GM12878 (cell line): ENCODE measurements around the gene ACSS1. TPM values are rescaled to one million over a fixed set of nuclear protein-coding genes. Genes with fewer than 3 reads are reported as not detected.

Source experiments
- ATAC-seq: fragments of 200-7000 bp; cut with Tn5 transposase; 3 replicates; pipeline ENCODE4 v1.9.1; 2020; ENCODE audit warnings: mild to moderate bottlenecking, moderate library complexity
- BruUV-seq: library from RNA; stranded (reverse); fragments of 400-500 nt; replicated peaks from 2 replicates; lab custom pipeline; 2021; lab: Mats Ljungman, UMichigan
- CTCF ChIA-PET: fragments of 300-600 bp; sonication (Branson Sonifier 250); formaldehyde crosslinking; extraction: SDS; loops from one replicate; lab custom pipeline; 2021; ENCODE audit warnings: inconsistent platforms; lab: Yijun Ruan, JAX
- POLR2A ChIA-PET: fragments of 350-600 bp; formaldehyde crosslinking; extraction: SDS; loops from one replicate; lab custom pipeline; 2021; ENCODE audit warnings: inconsistent platforms; lab: Charles Lee
- RAD21 ChIA-PET: fragments of 300-600 bp; sonication (Branson Sonifier 250); formaldehyde crosslinking; loops from one replicate; lab custom pipeline; 2023; ENCODE audit warnings: antibody characterized with exemption; ENCODE audit not compliant: unreplicated experiment; lab: Charles Lee
- SMC1A ChIA-PET: fragments of 300-600 bp; sonication (Branson Sonifier 250); formaldehyde crosslinking; loops from one replicate; lab custom pipeline; 2023; ENCODE audit not compliant: unreplicated experiment, uncharacterized antibody; lab: Charles Lee
- DNase-seq: peaks from one replicate; pipeline ENCODE4 v3.0.0-alpha.2; 2011; ENCODE audit warnings: low read depth, low spot score
- FAIRE-seq: peaks from 3 replicates; lab custom pipeline; 2011; peaks lifted over from hg19 to GRCh38; lab: Jason Lieb, UNC
- H2AFZ ChIP-seq: 2 replicates; pipeline ENCODE4 v1.6.0; 2011; ENCODE audit warnings: low read depth, low read length, control low read depth; ENCODE audit not compliant: control insufficient read depth
- H3K27ac ChIP-seq: 2 replicates; pipeline ENCODE4 v1.5.1; 2011; ENCODE audit warnings: control low read depth; ENCODE audit not compliant: control insufficient read depth, insufficient read depth
- H3K27me3 ChIP-seq, 2 experiments: replicated peaks in 1 of 2; 2 replicates each; pipeline versions ENCODE4 v1.6.0 to v1.6.1; 2011; ENCODE audit warnings: low read length in 1 of 2; ENCODE audit not compliant: control insufficient read depth in 2 of 2, insufficient read depth in 2 of 2
- H3K36me3 ChIP-seq, 2 experiments: 2 replicates each; pipeline ENCODE4 v1.5.1; 2011; ENCODE audit warnings: low read length in 1 of 2; ENCODE audit not compliant: control insufficient read depth in 2 of 2, insufficient read depth in 2 of 2
- H3K4me1 ChIP-seq: 2 replicates; pipeline ENCODE4 v1.6.1; 2011; ENCODE audit warnings: mild to moderate bottlenecking, low read length, moderate library complexity, mixed read lengths; ENCODE audit not compliant: control insufficient read depth, insufficient read depth
- H3K4me2 ChIP-seq: 2 replicates; pipeline ENCODE4 v1.6.0; 2011; ENCODE audit warnings: control low read depth; ENCODE audit not compliant: control insufficient read depth, insufficient read depth
- H3K4me3 ChIP-seq: fragments of 200-600 bp; sonication (generic); 2 replicates; pipeline ENCODE4 v1.5.1; 2016
- H3K79me2 ChIP-seq: 2 replicates; pipeline ENCODE4 v1.6.0; 2011; ENCODE audit warnings: low read length; ENCODE audit not compliant: control insufficient read depth, insufficient read depth
- H3K9ac ChIP-seq: 2 replicates; pipeline ENCODE4 v1.8.0; 2011; ENCODE audit warnings: low read length, control low read depth, mixed read lengths; ENCODE audit not compliant: control insufficient read depth, insufficient read depth
- H3K9me3 ChIP-seq: replicated peaks from 3 replicates; pipeline ENCODE4 v1.5.1; 2011; ENCODE audit warnings: mild to moderate bottlenecking, low read length; ENCODE audit not compliant: control insufficient read depth, insufficient read depth
- H4K20me1 ChIP-seq: 2 replicates; pipeline ENCODE4 v1.6.0; 2011; ENCODE audit not compliant: control insufficient read depth, insufficient read depth
- CHD2 ChIP-seq: IDR thresholded peaks from 2 replicates; pipeline ENCODE4 v1.6.1; 2011; ENCODE audit warnings: low read depth, low read length, improper control_type of control experiment, borderline replicate concordance
- E2F4 ChIP-seq: IDR thresholded peaks from 2 replicates; pipeline ENCODE4 v1.6.1; 2012; ENCODE audit warnings: low read depth, low read length, improper control_type of control experiment
- E2F8 ChIP-seq: fragments of 450-650 bp; IDR thresholded peaks from 2 replicates; pipeline ENCODE4 v1.6.1; 2018; ENCODE audit warnings: mild to moderate bottlenecking, low read depth, moderate library complexity; ENCODE audit not compliant: partially characterized antibody
- EZH2 ChIP-seq: IDR thresholded peaks from 2 replicates; pipeline ENCODE4 v1.6.1; 2012; ENCODE audit warnings: low read depth, mild to moderate bottlenecking, control low read depth, inconsistent platforms, low read length, borderline replicate concordance; ENCODE audit not compliant: control insufficient read depth
- MTA3 ChIP-seq: IDR thresholded peaks from 2 replicates; pipeline ENCODE4 v1.6.1; 2012; ENCODE audit warnings: low read length, inconsistent platforms, borderline replicate concordance
- PML ChIP-seq: IDR thresholded peaks from 2 replicates; pipeline ENCODE4 v1.6.1; 2012; ENCODE audit warnings: low read length, inconsistent platforms
- SRF ChIP-seq, 2 experiments: IDR thresholded peaks; 2 replicates each; pipeline ENCODE4 v1.6.1; 2011; ENCODE audit warnings: low read depth in 2 of 2, low read length in 2 of 2, mild to moderate bottlenecking in 1 of 2, moderate library complexity in 1 of 2
- SUPT20H ChIP-seq: IDR thresholded peaks from 2 replicates; pipeline ENCODE4 v1.6.1; 2011; ENCODE audit warnings: low read depth, mild to moderate bottlenecking, low read length, moderate library complexity, borderline replicate concordance; ENCODE audit not compliant: control insufficient read depth
- TCF7 ChIP-seq: IDR thresholded peaks from 2 replicates; pipeline ENCODE4 v1.6.1; 2014; ENCODE audit warnings: antibody characterized with exemption, borderline replicate concordance
- ZBTB11 ChIP-seq: fragments of 450-650 bp; formaldehyde crosslinking; IDR thresholded peaks from 2 replicates; pipeline ENCODE4 v1.5.0; 2022; ENCODE audit warnings: mild to moderate bottlenecking, missing genetic modification characterization
- ZNF24 ChIP-seq: fragments of 450-650 bp; IDR thresholded peaks from 2 replicates; pipeline ENCODE4 v1.6.1; 2017; ENCODE audit warnings: antibody characterized with exemption, mild to moderate bottlenecking
- WGBS: methylation state at CpG from one replicate; pipeline ENCODE4 v1.1.6; 2016; ENCODE audit warnings: low lambda C conversion rate; ENCODE audit not compliant: insufficient replicate concordance, insufficient coverage; ENCODE audit errors: missing lambda C conversion rate; 5-methylcytosine and 5-hydroxymethylcytosine counted together
- in situ Hi-C: fragments of 300-500 bp; cut with MboI; formaldehyde crosslinking; loops from 9 replicates; pipeline ENCODE4 v1.14.3; 2018; ENCODE audit warnings: mixed read lengths
- intact Hi-C: fragments of 100-400 bp; cut with micrococcal nuclease; formaldehyde crosslinking; loops from one replicate; pipeline ENCODE4 v1.14.2; 2022; ENCODE audit not compliant: unreplicated experiment
- polyA plus RNA-seq, 11 experiments: library from polyadenylated mRNA; depleted of rRNA in 4 of 11; unstranded in 6 of 11; stranded (reverse) in 5 of 11; fragments of >200 nt; fragmentation: Nextera tagmentation in 4 of 11; fragmentation: Illumina TruSeq in 1 of 11; extraction: Ambion mirVana in 4 of 11; extraction: Trizol in 1 of 11; gene quantifications; 1 replicate in 1 of 11; 2 replicates in 10 of 11; pipeline versions ENCODE4 v1.2.1 to v1.2.3, GENCODE V29; 2011 to 2016; ENCODE audit warnings: inconsistent platforms in 2 of 11, missing spikeins in 2 of 11, low read depth in 1 of 11
- total RNA-seq, 4 experiments: library from RNA; depleted of rRNA in 3 of 4; stranded (reverse); fragments of >200 nt in 3 of 4; fragmentation: Illumina TruSeq in 1 of 4; extraction: Trizol in 1 of 4; gene quantifications; 2 replicates each; pipeline versions ENCODE4 v1.2.1 to v1.2.3, GENCODE V29; 2013 to 2021
- TF ChIP-seq, protein P1 (sequence below): fragments of 450-650 bp; IDR thresholded peaks from 2 replicates; pipeline ENCODE4 v1.6.1; 2016; ENCODE audit warnings: mild to moderate bottlenecking
- TF ChIP-seq, protein P2 (sequence below): fragments of 450-650 bp; IDR thresholded peaks from 2 replicates; pipeline ENCODE4 v1.6.1; 2017; ENCODE audit warnings: antibody characterized with exemption, mild to moderate bottlenecking, moderate library complexity

ACSS1 gene
- total and polyA plus RNA-seq, 10 of the 15 experiments (the other 5 are each of a cell fraction or from before 2014, with no cell fraction given), result 1.3 to 44.9 (median 31.1) TPM

DNA sequence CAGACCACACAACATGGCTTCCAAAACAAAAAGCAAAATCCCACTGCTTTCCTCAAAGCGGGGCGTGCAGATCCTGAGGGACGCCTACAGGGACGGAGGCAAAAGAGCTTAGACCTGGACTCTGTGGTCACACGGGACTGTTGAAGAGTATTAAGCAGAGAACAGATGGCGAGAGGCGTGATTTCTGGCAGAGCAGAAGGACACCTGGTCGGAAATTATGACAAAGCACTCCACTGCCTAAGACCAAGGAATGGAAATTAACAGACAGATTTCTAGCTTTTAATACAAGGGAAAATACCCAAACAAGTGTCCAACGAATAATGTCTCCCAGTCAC lies 93.5 kb downstream of the ACSS1 start:
- H3K9me3 ChIP-seq, result no peaks in the 10 kb centered on the region
- RAD21 ChIA-PET, result no interaction called here
- DNase-seq (no peak), ATAC-seq (no peak), FAIRE-seq (no peak)
- no peaks in the 10 kb centered on the region for H3K79me2 ChIP-seq
- POLR2A ChIA-PET, result no interaction called here
- no peak overlapping the region for H3K9ac ChIP-seq
- no peak overlapping the region for H2AFZ ChIP-seq
- intact Hi-C loops (no loop called here), in situ Hi-C loops (no loop called here)
- no TSS peak for BruUV-seq
- H3K4me1 ChIP-seq, result no peaks in the 10 kb centered on the region
- no peak overlapping the region for H3K4me3 ChIP-seq
- SMC1A ChIA-PET, result no interaction called here
- CTCF ChIA-PET, result no interaction called here
- H4K20me1 ChIP-seq, result no peaks in the 10 kb centered on the region
- H3K27me3 ChIP-seq, result no peaks in the 10 kb centered on the region
- no peak overlapping the region for H3K27ac ChIP-seq
- 74% methylated on average over 9 of the region's 9 CpGs for WGBS
- no peak overlapping the region for H3K4me2 ChIP-seq
- peaks cover 16 to 23% of the 10 kb centered on the region in 2 experiments; a peak in 3 of 4 replicates for H3K36me3 ChIP-seq
- no peak for TF ChIP-seq TCF7
- TF ChIP-seq SRF (IDR thresholded peaks at IDR 0.05; ENCODE audit: low read depth in 2 of 2, low read length in 2 of 2), result no peak
- TF ChIP-seq MTA3, result no peak
- no peak for TF ChIP-seq SUPT20H
- TF ChIP-seq, protein P1, sequence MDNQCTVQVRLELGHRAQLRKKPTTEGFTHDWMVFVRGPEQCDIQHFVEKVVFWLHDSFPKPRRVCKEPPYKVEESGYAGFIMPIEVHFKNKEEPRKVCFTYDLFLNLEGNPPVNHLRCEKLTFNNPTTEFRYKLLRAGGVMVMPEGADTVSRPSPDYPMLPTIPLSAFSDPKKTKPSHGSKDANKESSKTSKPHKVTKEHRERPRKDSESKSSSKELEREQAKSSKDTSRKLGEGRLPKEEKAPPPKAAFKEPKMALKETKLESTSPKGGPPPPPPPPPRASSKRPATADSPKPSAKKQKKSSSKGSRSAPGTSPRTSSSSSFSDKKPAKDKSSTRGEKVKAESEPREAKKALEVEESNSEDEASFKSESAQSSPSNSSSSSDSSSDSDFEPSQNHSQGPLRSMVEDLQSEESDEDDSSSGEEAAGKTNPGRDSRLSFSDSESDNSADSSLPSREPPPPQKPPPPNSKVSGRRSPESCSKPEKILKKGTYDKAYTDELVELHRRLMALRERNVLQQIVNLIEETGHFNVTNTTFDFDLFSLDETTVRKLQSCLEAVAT, result no peak
- no peak for TF ChIP-seq CHD2
- TF ChIP-seq, protein P2, sequence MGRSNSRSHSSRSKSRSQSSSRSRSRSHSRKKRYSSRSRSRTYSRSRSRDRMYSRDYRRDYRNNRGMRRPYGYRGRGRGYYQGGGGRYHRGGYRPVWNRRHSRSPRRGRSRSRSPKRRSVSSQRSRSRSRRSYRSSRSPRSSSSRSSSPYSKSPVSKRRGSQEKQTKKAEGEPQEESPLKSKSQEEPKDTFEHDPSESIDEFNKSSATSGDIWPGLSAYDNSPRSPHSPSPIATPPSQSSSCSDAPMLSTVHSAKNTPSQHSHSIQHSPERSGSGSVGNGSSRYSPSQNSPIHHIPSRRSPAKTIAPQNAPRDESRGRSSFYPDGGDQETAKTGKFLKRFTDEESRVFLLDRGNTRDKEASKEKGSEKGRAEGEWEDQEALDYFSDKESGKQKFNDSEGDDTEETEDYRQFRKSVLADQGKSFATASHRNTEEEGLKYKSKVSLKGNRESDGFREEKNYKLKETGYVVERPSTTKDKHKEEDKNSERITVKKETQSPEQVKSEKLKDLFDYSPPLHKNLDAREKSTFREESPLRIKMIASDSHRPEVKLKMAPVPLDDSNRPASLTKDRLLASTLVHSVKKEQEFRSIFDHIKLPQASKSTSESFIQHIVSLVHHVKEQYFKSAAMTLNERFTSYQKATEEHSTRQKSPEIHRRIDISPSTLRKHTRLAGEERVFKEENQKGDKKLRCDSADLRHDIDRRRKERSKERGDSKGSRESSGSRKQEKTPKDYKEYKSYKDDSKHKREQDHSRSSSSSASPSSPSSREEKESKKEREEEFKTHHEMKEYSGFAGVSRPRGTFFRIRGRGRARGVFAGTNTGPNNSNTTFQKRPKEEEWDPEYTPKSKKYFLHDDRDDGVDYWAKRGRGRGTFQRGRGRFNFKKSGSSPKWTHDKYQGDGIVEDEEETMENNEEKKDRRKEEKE, result no peak
- TF ChIP-seq ZNF24, result no peak
- TF ChIP-seq E2F4, result no peak
- no peak for TF ChIP-seq ZBTB11 (CRISPR knock-in tag)
- no peak for TF ChIP-seq E2F8
- TF ChIP-seq EZH2, result no peak
- TF ChIP-seq PML, result no peak
